Measurements from ENCODE around the gene GNG7. TPM values are rescaled to one million over a fixed set of nuclear protein-coding genes. Genes with fewer than 3 reads are reported as not detected.
"Not testable (repeated sequence)": the region's sequence is repeated elsewhere in the genome, so short reads cannot be mapped to it uniquely, and the experiment has no call there.

Gene GNG7
- total and polyA plus RNA-seq, 3 donors from 2014 or later = 16.9 to 38.7 (median 25.3) TPM

GRCh38 chr19:2584002-2584401 is 118.5 kb downstream of the GNG7 start:
- no peak overlapping the region for H3K27ac ChIP-seq
- WGBS, 2 donors = 58 to 80% methylated on average over 5 of the region's 5 CpGs
- H3K4me3 ChIP-seq = no peak overlapping the region
- TF ChIP-seq POLR2A (IDR thresholded peaks at IDR 0.05) (no peak), CTCF (IDR thresholded peaks at IDR 0.05) (no peak)
- H3K9me3 ChIP-seq = no peaks in the 10 kb centered on the region
- H3K27me3 ChIP-seq = no peaks in the 10 kb centered on the region
- intact Hi-C loops (cut with DNase I; ENCODE audit: low total_unique reads) = no loop called here
- peaks cover 21% of the 10 kb centered on the region for H3K4me1 ChIP-seq
- no peak for DNase-seq
- H3K36me3 ChIP-seq (ENCODE audit: low read depth, missing control alignments) = no peaks in the 10 kb centered on the region

GRCh38 chr19:2582984-2583956 is 119.2 kb downstream of the GNG7 start:
- TF ChIP-seq POLR2A (IDR thresholded peaks at IDR 0.05) (no peak), CTCF (IDR thresholded peaks at IDR 0.05) (no peak)
- Histone ChIP-seq H3K4me1 (peaks cover 22% of the 10 kb centered on the region), H3K36me3 (ENCODE audit: low read depth, missing control alignments) (no peaks in the 10 kb centered on the region), H3K9me3 (no peaks in the 10 kb centered on the region), H3K27me3 (no peaks in the 10 kb centered on the region), H3K4me3 (no peak overlapping the region), H3K27ac (no peak overlapping the region)
- 91 to 93% methylated on average over 6 of the region's 6 CpGs for WGBS, 2 donors
- DNase-seq = no peak
- intact Hi-C loops (cut with DNase I; ENCODE audit: low total_unique reads) = no loop called here

- H3K9me3 ChIP-seq; H3K27me3 ChIP-seq; H3K4me3 ChIP-seq; H3K36me3 ChIP-seq (ENCODE audit: low read depth, missing control alignments); DNase-seq; intact Hi-C loops (cut with DNase I; ENCODE audit: low total_unique reads); H3K27ac ChIP-seq: not testable (repeated sequence)
- H3K4me1 ChIP-seq = peaks cover 18% of the 10 kb centered on the region
- WGBS, 2 donors = 85 to 92% methylated on average over 4 to 5 of the region's 5 CpGs
Measured at GRCh38 chr19:2580396-2580795, 122.1 kb downstream of the GNG7 start.

GRCh38 chr19:2579678-2580280 is 122.7 kb downstream of the GNG7 start:
- intact Hi-C loops (cut with DNase I; ENCODE audit: low total_unique reads) = loop anchor here (2.0 kb wide), 1 partner anchor 103 kb away; the partner anchor contains the start of gene GADD45B
- DNase-seq = no peak
- H3K27ac ChIP-seq = peak overlapping the region in 1 of 2 donors; percentile 68
- no peak for TF ChIP-seq CTCF (IDR thresholded peaks at IDR 0.05)
- no peak for TF ChIP-seq POLR2A (IDR thresholded peaks at IDR 0.05)
- no peaks in the 10 kb centered on the region for H3K36me3 ChIP-seq (ENCODE audit: low read depth, missing control alignments)
- H3K4me1 ChIP-seq = peaks cover 18% of the 10 kb centered on the region
- H3K4me3 ChIP-seq = peak overlapping the region; percentile 35 to 37
- H3K9me3 ChIP-seq = no peaks in the 10 kb centered on the region
- 43 to 70% methylated on average over 7 to 14 of the region's 14 CpGs for WGBS, 2 donors
- H3K27me3 ChIP-seq = no peaks in the 10 kb centered on the region

Data from testis (tissue), 3 donors.